ENCODE measurements around the gene SLIT3.

SLIT3 gene

GRCh38 chr5:168987543-168988300 lies 313.2 kb downstream of the SLIT3 start:
- DNase-seq (ENCODE audit: low read depth), result peak; percentile 77
- H3K4me3 ChIP-seq (replicated peaks; ENCODE audit: low read depth, low read length), result no peak overlapping the region
- peak; percentile 95 for TF ChIP-seq CTCF (IDR thresholded peaks at IDR 0.05; ENCODE audit: low read length, missing control alignments)

- no peak for TF ChIP-seq CTCF (IDR thresholded peaks at IDR 0.05; ENCODE audit: low read length, missing control alignments)
- no peak for DNase-seq (ENCODE audit: low read depth)
Measured at GRCh38 chr5:168985454-168985853, 315.5 kb downstream of the SLIT3 start.

GRCh38 chr5:168984135-168984675 lies 316.7 kb downstream of the SLIT3 start:
- DNase-seq (ENCODE audit: low read depth), result no peak
- no peak for TF ChIP-seq CTCF (IDR thresholded peaks at IDR 0.05; ENCODE audit: low read length, missing control alignments)
- no peak overlapping the region for H3K4me3 ChIP-seq (replicated peaks; ENCODE audit: low read depth, low read length)

More at GRCh38 chr5:168985454-168985853, 315.5 kb downstream of the SLIT3 start:
- H3K4me3 ChIP-seq (replicated peaks; ENCODE audit: low read depth, low read length), result no peak overlapping the region

GRCh38 chr5:168979135-168979534 lies 321.8 kb downstream of the SLIT3 start:
- no peak for TF ChIP-seq CTCF (IDR thresholded peaks at IDR 0.05; ENCODE audit: low read length, missing control alignments)
- no peak for DNase-seq (ENCODE audit: low read depth)
- H3K4me3 ChIP-seq (replicated peaks; ENCODE audit: low read depth, low read length), result no peak overlapping the region

GRCh38 chr5:168978500-168978899 lies 322.4 kb downstream of the SLIT3 start:
- H3K4me3 ChIP-seq (replicated peaks; ENCODE audit: low read depth, low read length), result no peak overlapping the region
- no peak for DNase-seq (ENCODE audit: low read depth)
- no peak for TF ChIP-seq CTCF (IDR thresholded peaks at IDR 0.05; ENCODE audit: low read length, missing control alignments)

GRCh38 chr5:168978015-168978414 lies 322.9 kb downstream of the SLIT3 start:
- H3K4me3 ChIP-seq (replicated peaks; ENCODE audit: low read depth, low read length), result no peak overlapping the region
- no peak for TF ChIP-seq CTCF (IDR thresholded peaks at IDR 0.05; ENCODE audit: low read length, missing control alignments)

More at GRCh38 chr5:168978015-168978414, 322.9 kb downstream of the SLIT3 start:
- DNase-seq (ENCODE audit: low read depth), result peak; percentile 88

All from fibroblast of pulmonary artery (primary cell).